Activated CD4-positive, CD25-positive, alpha-beta regulatory T cell treated with anti-CD3 and anti-CD28 coated beads, Interleukin-2, amount 50 U/mL, for 16 hours (primary cell): ENCODE measurements around the gene SLC9A6.
A peak's percentile ranks its signal among the peaks of the same experiment; 100 is the strongest.

Experiments used
- DNase-seq: peaks from one replicate; pipeline ENCODE4 v3.0.0-alpha.2; 2020; ENCODE audit warnings: low read depth, low spot score

SLC9A6 gene

GRCh38 chrX:135985157-135985972 is at the start of gene SLC9A6:
Gene SLC9A6, plus strand, starts transcription at chrX:135985435. Its CDS starts 224 bp downstream, at chrX:135985659.
- DNase-seq, result peak; percentile 40

- no peak for DNase-seq
Observed at GRCh38 chrX:135944486-135944885, 40.7 kb upstream of the SLC9A6 start.

GRCh38 chrX:135951291-135951690 is 33.9 kb upstream of the SLC9A6 start:
- no peak for DNase-seq

GRCh38 chrX:135973025-135973547 is 12.1 kb upstream of the SLC9A6 start:
- DNase-seq, result no peak

GRCh38 chrX:135973548-135974278 is 11.5 kb upstream of the SLC9A6 start, which contains the start of gene MMGT1:
Gene MMGT1, minus strand, starts transcription at chrX:135973988. Its CDS starts 313 bp downstream, at chrX:135973675.
- DNase-seq, result peak; percentile 51

GRCh38 chrX:135974279-135974856 is 10.9 kb upstream of the SLC9A6 start:
- no peak for DNase-seq

GRCh38 chrX:135975421-135975820 is 9.8 kb upstream of the SLC9A6 start:
- DNase-seq, result no peak

GRCh38 chrX:135977611-135978010 is 7.6 kb upstream of the SLC9A6 start:
- no peak for DNase-seq

- DNase-seq, result no peak
Observed at GRCh38 chrX:135981010-135981409, 4.2 kb upstream of the SLC9A6 start.

- no peak for DNase-seq
Observed at GRCh38 chrX:135981668-135982067, 3.6 kb upstream of the SLC9A6 start.

- DNase-seq, result no peak
Observed at GRCh38 chrX:135982860-135983259, 2.4 kb upstream of the SLC9A6 start.

GRCh38 chrX:135984256-135984655 is 979 bp upstream of the SLC9A6 start:
- DNase-seq, result no peak

GRCh38 chrX:135984791-135985156 is 461 bp upstream of the SLC9A6 start:
- DNase-seq, result no peak

GRCh38 chrX:135985973-135986310 is 707 bp downstream of the SLC9A6 start:
- DNase-seq, result no peak

GRCh38 chrX:135988245-135988644 is 3.0 kb downstream of the SLC9A6 start:
- DNase-seq, result no peak

GRCh38 chrX:136015016-136015415 is 29.8 kb downstream of the SLC9A6 start:
- DNase-seq, result no peak

- DNase-seq, result no peak
Observed at GRCh38 chrX:136016881-136017280, 31.6 kb downstream of the SLC9A6 start.

GRCh38 chrX:136019226-136019625 is 34.0 kb downstream of the SLC9A6 start:
- DNase-seq, result no peak

- no peak for DNase-seq
Observed at GRCh38 chrX:136021160-136021559, 35.9 kb downstream of the SLC9A6 start.

- no peak for DNase-seq
Observed at GRCh38 chrX:136021903-136022302, 36.7 kb downstream of the SLC9A6 start.

GRCh38 chrX:136025091-136025490 is 39.9 kb downstream of the SLC9A6 start:
- no peak for DNase-seq

GRCh38 chrX:136028383-136028984 is 43.2 kb downstream of the SLC9A6 start:
- no peak for DNase-seq
